Naive thymus-derived CD4-positive, alpha-beta T cell (primary cell): Measurements from ENCODE around the gene MFSD11. TPM values are rescaled to one million over a fixed set of nuclear protein-coding genes. Genes with fewer than 3 reads are reported as not detected.
"Not testable (repeated sequence)": the region's sequence is repeated elsewhere in the genome, so short reads cannot be mapped to it uniquely, and the experiment has no call there.

Source experiments
- ATAC-seq: fragments of 150-1000 bp; cut with Tn5 transposase; 2 replicates; pipeline ENCODE4 v1.10.0; 2021; ENCODE audit warnings: mild to moderate bottlenecking, moderate library complexity
- CTCF ChIA-PET: fragments of 350-600 bp; sonication (Branson Sonifier 250); formaldehyde crosslinking; loops from one replicate; lab custom pipeline; 2021; ENCODE audit warnings: antibody characterized with exemption; lab: Charles Lee
- POLR2A ChIA-PET: fragments of 350-600 bp; sonication (Branson Sonifier 250); formaldehyde crosslinking; loops from one replicate; lab custom pipeline; 2021; ENCODE audit warnings: antibody characterized with exemption, inconsistent platforms; lab: Charles Lee
- DNase-seq, 9 donors: peaks; one replicate each; pipeline versions ENCODE4 v3.0.0 to v3.0.0-alpha.2; 2020 to 2022; ENCODE audit warnings: mixed read lengths in 1 of 9
- H3K27ac ChIP-seq: one replicate; pipeline ENCODE4 v1.7.0; 2013; ENCODE audit warnings: mild to moderate bottlenecking, low read depth, low read length, moderate library complexity
- H3K27me3 ChIP-seq, 2 donors: one replicate each; pipeline ENCODE4 v1.7.0; 2013; ENCODE audit warnings: low read length in 2 of 2, mild to moderate bottlenecking in 2 of 2, moderate library complexity in 2 of 2; ENCODE audit not compliant: control insufficient read depth in 2 of 2, insufficient read depth in 2 of 2
- H3K36me3 ChIP-seq, 3 experiments: 1 replicate in 2 of 3; 2 replicates in 1 of 3; pipeline ENCODE4 v1.7.0; 2013; ENCODE audit warnings: low read length in 3 of 3, mild to moderate bottlenecking in 3 of 3, moderate library complexity in 1 of 3; ENCODE audit not compliant: insufficient read depth in 3 of 3, control insufficient read depth in 2 of 3
- H3K4me1 ChIP-seq, 2 donors: one replicate each; pipeline ENCODE4 v1.7.0; 2013; ENCODE audit warnings: low read length in 2 of 2, mild to moderate bottlenecking in 2 of 2, moderate library complexity in 1 of 2; ENCODE audit not compliant: control insufficient read depth in 2 of 2, insufficient read depth in 2 of 2
- H3K4me3 ChIP-seq: 2 replicates; pipeline ENCODE4 v1.7.0; 2013; ENCODE audit warnings: mild to moderate bottlenecking, low read length
- H3K9me3 ChIP-seq, 3 experiments: 1 replicate in 2 of 3; 2 replicates in 1 of 3; pipeline ENCODE4 v1.7.0; 2013; ENCODE audit warnings: low read length in 3 of 3; ENCODE audit not compliant: control insufficient read depth in 2 of 3
- H3K27ac Mint-ChIP-seq, 9 donors: one replicate each; pipeline ENCODE4 v1.8.0; 2020 to 2022; ENCODE audit warnings: mixed read lengths in 9 of 9, mild to moderate bottlenecking in 8 of 9, moderate library complexity in 5 of 9, inconsistent platforms in 2 of 9
- H3K27me3 Mint-ChIP-seq, 5 donors: one replicate each; pipeline ENCODE4 v1.8.0; 2021 to 2022; ENCODE audit warnings: mixed read lengths in 5 of 5, mild to moderate bottlenecking in 1 of 5
- H3K36me3 Mint-ChIP-seq, 5 donors: one replicate each; pipeline ENCODE4 v1.8.0; 2020 to 2022; ENCODE audit warnings: mixed read lengths in 5 of 5, mild to moderate bottlenecking in 3 of 5, inconsistent platforms in 1 of 5
- H3K4me1 Mint-ChIP-seq, 7 donors: one replicate each; pipeline ENCODE4 v1.8.0; 2020 to 2022; ENCODE audit warnings: mixed read lengths in 7 of 7, mild to moderate bottlenecking in 3 of 7, inconsistent platforms in 1 of 7
- H3K4me3 Mint-ChIP-seq, 10 donors: one replicate each; pipeline ENCODE4 v1.8.0; 2020 to 2022; ENCODE audit warnings: mild to moderate bottlenecking in 10 of 10, mixed read lengths in 10 of 10, moderate library complexity in 6 of 10, inconsistent platforms in 2 of 10
- H3K9me3 Mint-ChIP-seq, 11 donors: one replicate each; pipeline ENCODE4 v1.8.0; 2020 to 2022; ENCODE audit warnings: mixed read lengths in 11 of 11, mild to moderate bottlenecking in 4 of 11, inconsistent platforms in 1 of 11, moderate library complexity in 1 of 11
- intact Hi-C, 2 donors: fragments of 100-400 bp; cut with micrococcal nuclease; formaldehyde crosslinking; loops; one replicate each; pipeline ENCODE4 v1.15.1; 2023
- polyA plus RNA-seq, 2 donors: library from polyadenylated mRNA; unstranded; fragments of 300-500 nt; fragmentation: Illumina TruSeq; gene quantifications; one replicate each; pipeline ENCODE4 v1.2.3, GENCODE V29; 2021
- total RNA-seq, 6 experiments: library from RNA in 5 of 6; stranded (reverse) in 5 of 6; gene quantifications; 1 replicate in 5 of 6; 2 replicates in 1 of 6; pipeline ENCODE4 v1.2.3 and lab custom pipeline; 2021 to 2026

MFSD11 gene
- total and polyA plus RNA-seq, 7 experiments from 2014 or later, result 17.3 to 33.7 (median 30.9) TPM

DNA sequence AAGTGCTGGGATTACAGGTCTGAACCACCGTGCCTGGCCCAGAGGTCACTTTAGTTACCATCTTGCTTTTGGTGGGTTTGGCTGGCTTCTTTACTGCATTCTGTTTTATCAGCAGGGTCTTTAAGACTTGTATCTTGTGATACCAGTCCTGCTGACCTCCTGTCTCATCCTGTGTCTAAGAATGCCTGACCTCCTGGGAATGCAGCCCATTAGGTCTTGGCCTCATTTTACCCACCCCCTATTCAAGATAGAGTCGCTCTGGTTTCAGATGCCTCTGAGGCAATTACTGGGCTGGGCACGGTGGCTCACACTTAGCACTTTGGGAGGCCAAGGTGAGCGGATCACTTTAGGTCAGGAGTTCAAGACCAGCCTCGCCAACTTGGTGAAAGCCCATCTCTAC is 63.8 kb downstream of the MFSD11 start:
- ATAC-seq (no peak), DNase-seq (no peak)
- intact Hi-C loops, result no loop called here
- Histone ChIP-seq H3K27ac (no peak overlapping the region), H3K4me1 (no peaks in the 10 kb centered on the region), H3K36me3 (no peaks in the 10 kb centered on the region), H3K4me3 (no peak overlapping the region), H3K9me3 (no peaks in the 10 kb centered on the region), H3K27me3 (no peaks in the 10 kb centered on the region)
- POLR2A ChIA-PET, result no interaction called here
- peaks cover 0 to 2% (median 0%) of the 10 kb centered on the region in 5 donors for H3K27me3 Mint-ChIP-seq
- no peak overlapping the region for H3K4me3 Mint-ChIP-seq
- peaks cover 0 to 2% (median 0%) of the 10 kb centered on the region in 5 donors for H3K36me3 Mint-ChIP-seq
- no peaks in the 10 kb centered on the region for H3K4me1 Mint-ChIP-seq
- CTCF ChIA-PET, result no interaction called here
- no peak overlapping the region for H3K27ac Mint-ChIP-seq
- no peaks in the 10 kb centered on the region for H3K9me3 Mint-ChIP-seq

DNA sequence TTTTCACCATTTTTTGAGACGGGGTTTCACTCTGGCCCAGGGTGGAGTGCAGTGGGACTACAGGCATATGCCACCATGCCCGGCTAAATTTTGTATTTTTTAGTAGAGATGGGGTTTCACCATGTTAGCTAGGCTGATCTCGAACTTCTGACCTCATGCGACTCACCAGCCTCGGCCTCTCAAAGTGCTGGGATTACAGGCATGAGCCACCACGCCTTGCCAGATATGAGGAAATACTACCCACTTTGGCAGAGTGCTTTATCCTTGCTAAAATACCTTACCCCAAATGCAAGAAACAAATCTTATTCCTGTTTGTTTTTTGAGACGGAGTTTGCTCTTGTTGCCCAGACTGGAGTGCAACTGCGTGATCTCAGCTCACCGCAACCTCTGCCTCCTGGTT is 67.4 kb downstream of the MFSD11 start:
- intact Hi-C loops, result no loop called here
- CTCF ChIA-PET, result no interaction called here
- Mint-ChIP-seq H3K27me3 (no peaks in the 10 kb centered on the region), H3K9me3 (no peaks in the 10 kb centered on the region), H3K27ac (no peak overlapping the region), H3K4me3 (no peak overlapping the region), H3K4me1 (no peaks in the 10 kb centered on the region), H3K36me3 (peaks cover 0 to 4% (median 0%) of the 10 kb centered on the region in 5 donors)
- Histone ChIP-seq H3K9me3 (no peaks in the 10 kb centered on the region), H3K4me1 (no peaks in the 10 kb centered on the region), H3K27me3 (no peaks in the 10 kb centered on the region), H3K27ac (no peak overlapping the region), H3K4me3 (no peak overlapping the region), H3K36me3 (no peaks in the 10 kb centered on the region)
- no peak for ATAC-seq
- no peak for DNase-seq
- POLR2A ChIA-PET, result interaction anchor here (0.6 kb wide), 1 partner anchor 23 kb away, joined by 4 read pairs; no protein-coding TSS in a partner anchor

DNA sequence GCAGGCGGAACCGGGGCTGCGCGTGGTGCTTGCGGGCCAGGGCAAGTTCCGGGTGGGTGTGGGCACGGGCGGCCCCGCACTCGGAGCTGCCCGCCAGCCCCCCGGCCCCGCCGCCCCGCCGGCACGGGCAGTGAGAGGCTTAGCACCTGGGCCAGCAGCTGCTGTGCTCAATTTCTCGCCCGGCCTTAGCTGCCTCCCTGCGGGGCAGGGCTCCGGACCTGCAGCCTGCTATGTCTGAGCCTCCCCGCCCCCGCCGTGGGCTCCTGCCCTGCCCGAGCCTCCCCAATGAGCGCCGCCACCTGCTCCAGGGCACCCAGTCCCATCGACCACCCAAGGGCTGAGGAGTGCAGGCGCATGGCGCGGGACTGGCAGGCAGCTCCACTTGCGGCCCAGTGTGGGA is 68.2 kb downstream of the MFSD11 start:
- POLR2A ChIA-PET, intact Hi-C loops, H3K27me3 ChIP-seq, H3K27ac ChIP-seq, DNase-seq, H3K9me3 Mint-ChIP-seq, H3K4me1 Mint-ChIP-seq, H3K4me3 Mint-ChIP-seq, H3K36me3 Mint-ChIP-seq, H3K9me3 ChIP-seq, H3K4me3 ChIP-seq, H3K4me1 ChIP-seq, ATAC-seq, H3K36me3 ChIP-seq, H3K27me3 Mint-ChIP-seq, CTCF ChIA-PET, H3K27ac Mint-ChIP-seq: not testable (repeated sequence)

DNA sequence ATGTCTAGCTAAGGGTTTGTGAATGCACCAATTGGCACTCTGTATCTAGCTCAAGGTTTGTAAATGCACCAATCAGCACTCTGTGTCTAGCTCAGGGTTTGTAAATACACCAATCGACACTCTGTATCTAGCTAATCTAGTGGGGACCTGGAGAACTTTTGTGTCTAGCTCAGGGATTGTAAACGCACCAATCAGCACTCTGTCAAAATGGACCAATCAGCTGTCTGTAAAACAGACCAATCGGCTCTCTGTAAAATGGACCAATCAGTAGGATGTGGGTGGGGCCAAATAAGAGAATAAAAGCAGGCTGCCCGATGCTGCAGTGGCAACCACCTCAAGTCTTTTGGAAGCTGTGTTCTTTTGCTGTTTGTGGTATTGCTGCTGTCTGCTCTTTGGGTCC is 68.8 kb downstream of the MFSD11 start:
- H3K36me3 ChIP-seq, H3K27ac ChIP-seq, H3K4me1 ChIP-seq, H3K27me3 ChIP-seq, H3K4me3 Mint-ChIP-seq, H3K9me3 Mint-ChIP-seq, H3K4me3 ChIP-seq, POLR2A ChIA-PET, H3K4me1 Mint-ChIP-seq, H3K36me3 Mint-ChIP-seq, H3K27me3 Mint-ChIP-seq, H3K9me3 ChIP-seq, intact Hi-C loops, H3K27ac Mint-ChIP-seq, DNase-seq, ATAC-seq, CTCF ChIA-PET: not testable (repeated sequence)

DNA sequence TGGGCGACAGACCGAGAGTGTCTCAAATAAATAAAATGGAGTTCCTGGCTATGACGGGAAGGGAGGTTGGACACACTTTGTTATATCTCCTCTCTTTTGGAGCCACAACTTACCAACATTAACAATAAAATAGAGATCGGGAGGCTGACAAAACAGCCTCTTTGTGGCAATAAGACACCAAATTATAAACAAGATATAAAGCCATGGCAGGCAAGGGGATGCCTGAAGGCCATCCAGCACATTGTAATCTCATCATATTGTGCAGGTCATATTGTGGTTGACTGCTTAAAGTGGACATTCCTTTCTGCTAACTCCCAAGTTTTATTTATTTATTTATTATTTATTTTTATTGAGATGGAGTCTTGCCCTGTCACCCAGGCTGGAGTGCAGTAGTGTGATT is 70.4 kb downstream of the MFSD11 start:
- intact Hi-C loops, result no loop called here

DNA sequence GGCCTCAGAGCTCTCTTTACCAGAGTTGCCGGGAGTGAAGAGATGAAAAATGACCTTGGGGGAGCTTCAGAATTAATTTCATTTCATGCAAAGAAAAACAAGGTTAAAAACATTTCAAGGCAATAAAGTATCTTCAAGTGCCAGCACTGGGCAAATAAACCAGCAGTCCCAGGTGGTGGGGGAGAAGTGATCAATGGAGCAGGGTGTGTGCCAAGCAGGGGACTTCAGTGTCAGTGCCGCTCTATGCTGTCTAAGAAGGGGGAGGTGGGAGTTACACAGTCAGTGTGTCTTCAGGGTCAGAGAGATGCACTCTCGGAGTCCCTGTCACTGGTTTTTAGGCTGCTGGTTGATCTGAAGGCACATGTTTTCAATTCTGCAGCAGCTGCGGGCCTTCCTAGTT is 73.0 kb downstream of the MFSD11 start:
- Histone ChIP-seq H3K27ac (no peak overlapping the region), H3K9me3 (no peaks in the 10 kb centered on the region), H3K4me3 (no peak overlapping the region), H3K27me3 (no peaks in the 10 kb centered on the region), H3K4me1 (no peaks in the 10 kb centered on the region), H3K36me3 (no peaks in the 10 kb centered on the region)
- Mint-ChIP-seq H3K4me1 (no peaks in the 10 kb centered on the region), H3K9me3 (no peaks in the 10 kb centered on the region), H3K4me3 (no peak overlapping the region), H3K36me3 (peaks cover 0 to 4% (median 0%) of the 10 kb centered on the region in 5 donors), H3K27me3 (no peaks in the 10 kb centered on the region), H3K27ac (no peak overlapping the region)
- intact Hi-C loops, result no loop called here
- DNase-seq, result no peak
- ChIA-PET POLR2A (interaction anchor here (0.6 kb wide), 1 partner anchor 42 kb away, joined by 5 read pairs; no protein-coding TSS in a partner anchor), CTCF (no interaction called here)
- ATAC-seq, result no peak

More for the DNA sequence above, 70.4 kb downstream of the MFSD11 start:
- Histone ChIP-seq H3K9me3 (no peaks in the 10 kb centered on the region), H3K4me3 (no peak overlapping the region), H3K4me1 (no peaks in the 10 kb centered on the region), H3K36me3 (no peaks in the 10 kb centered on the region), H3K27me3 (no peaks in the 10 kb centered on the region), H3K27ac (no peak overlapping the region)
- ChIA-PET POLR2A (no interaction called here), CTCF (no interaction called here)
- ATAC-seq (no peak), DNase-seq (no peak)
- H3K9me3 Mint-ChIP-seq, result no peaks in the 10 kb centered on the region
- H3K27ac Mint-ChIP-seq, result no peak overlapping the region
- peaks cover 0 to 4% (median 0%) of the 10 kb centered on the region in 5 donors for H3K36me3 Mint-ChIP-seq
- no peak overlapping the region for H3K4me3 Mint-ChIP-seq
- no peaks in the 10 kb centered on the region for H3K27me3 Mint-ChIP-seq
- no peaks in the 10 kb centered on the region for H3K4me1 Mint-ChIP-seq

DNA sequence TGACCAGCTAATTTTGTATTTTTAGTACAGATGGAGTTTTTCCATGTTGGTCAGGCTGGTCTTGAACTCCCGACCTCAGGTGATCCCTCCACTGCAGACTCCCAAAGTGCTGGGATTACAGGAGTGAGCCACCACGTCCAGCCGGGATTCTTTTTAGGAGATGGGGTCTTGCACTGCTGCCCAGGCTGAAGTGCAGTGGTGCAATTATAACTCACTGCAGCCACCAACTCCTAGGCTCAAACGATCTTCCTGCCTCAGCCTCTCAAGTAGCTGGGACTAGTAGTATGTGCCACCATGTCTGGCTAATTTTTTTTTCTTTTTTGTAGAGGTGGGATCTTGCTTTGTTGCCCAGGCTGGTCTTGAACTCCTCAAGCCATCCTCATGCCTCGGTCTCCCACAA is 73.9 kb downstream of the MFSD11 start:
- intact Hi-C loops, result no loop called here
- Histone ChIP-seq H3K36me3 (no peaks in the 10 kb centered on the region), H3K4me3 (no peak overlapping the region), H3K27ac (no peak overlapping the region), H3K9me3 (no peaks in the 10 kb centered on the region), H3K27me3 (no peaks in the 10 kb centered on the region), H3K4me1 (peaks cover 0 to 5% of the 10 kb centered on the region in 2 donors)
- CTCF ChIA-PET, result no interaction called here
- H3K4me3 Mint-ChIP-seq, result no peak overlapping the region
- POLR2A ChIA-PET, result no interaction called here
- DNase-seq (no peak), ATAC-seq (no peak)
- H3K27ac Mint-ChIP-seq, result no peak overlapping the region
- peaks cover 0 to 4% (median 0%) of the 10 kb centered on the region in 5 donors for H3K27me3 Mint-ChIP-seq
- H3K36me3 Mint-ChIP-seq, result peaks cover 0 to 1% (median 0%) of the 10 kb centered on the region in 5 donors
- no peaks in the 10 kb centered on the region for H3K9me3 Mint-ChIP-seq
- H3K4me1 Mint-ChIP-seq, result peaks cover 4 to 7% (median 6%) of the 10 kb centered on the region in 7 donors
